SHP77 (cell line): Measurements from ENCODE around the gene C2orf72.
"Not testable (repeated sequence)": the region's sequence is repeated elsewhere in the genome, so short reads cannot be mapped to it uniquely, and the experiment has no call there.

Source experiments
- DNase-seq, 2 experiments: peaks; one replicate each; lab custom pipeline; 2025; lab: John Stamatoyannopoulos, UW

C2orf72 gene

DNA sequence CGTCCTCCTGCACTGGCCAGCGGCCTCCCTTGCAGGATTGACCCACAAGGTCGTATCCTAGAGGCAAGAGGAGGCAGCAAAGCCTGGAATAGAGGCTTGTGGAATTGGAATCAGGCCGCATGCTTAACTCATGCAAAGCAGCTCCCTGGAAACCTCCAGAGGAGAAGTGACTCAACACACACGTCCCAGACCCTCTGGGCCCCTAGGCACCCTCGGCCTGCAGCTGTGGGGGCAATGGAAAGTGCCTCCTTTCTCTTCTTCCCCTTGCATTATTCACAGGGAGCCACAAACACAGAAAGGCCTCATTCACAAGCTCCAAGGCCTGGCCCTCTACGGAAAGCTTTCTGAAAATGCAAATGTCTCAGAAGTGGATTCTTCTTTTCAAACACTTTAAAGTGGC lies 21.8 kb upstream of the C2orf72 start:
- DNase-seq = no peak

DNA sequence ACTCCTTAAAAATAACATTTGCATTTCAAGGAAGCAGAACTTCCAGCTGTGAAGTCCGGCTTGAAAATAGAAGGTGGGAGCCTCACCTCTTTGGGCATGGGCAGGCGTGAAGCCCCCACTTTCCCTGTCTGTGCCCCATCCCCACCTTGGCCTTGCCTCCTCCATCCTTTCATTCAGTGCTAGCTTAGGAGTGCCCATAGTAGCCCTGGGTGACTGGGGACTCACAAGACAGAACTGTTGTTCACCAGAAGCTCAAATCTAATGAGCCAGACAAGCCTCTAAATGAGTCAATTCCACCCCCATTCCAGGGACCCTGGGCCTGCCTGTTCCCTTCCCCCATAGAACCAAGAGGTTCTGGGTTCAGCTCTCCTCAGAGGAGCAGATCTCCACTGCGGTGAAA lies 21.4 kb upstream of the C2orf72 start:
- DNase-seq = no peak

DNA sequence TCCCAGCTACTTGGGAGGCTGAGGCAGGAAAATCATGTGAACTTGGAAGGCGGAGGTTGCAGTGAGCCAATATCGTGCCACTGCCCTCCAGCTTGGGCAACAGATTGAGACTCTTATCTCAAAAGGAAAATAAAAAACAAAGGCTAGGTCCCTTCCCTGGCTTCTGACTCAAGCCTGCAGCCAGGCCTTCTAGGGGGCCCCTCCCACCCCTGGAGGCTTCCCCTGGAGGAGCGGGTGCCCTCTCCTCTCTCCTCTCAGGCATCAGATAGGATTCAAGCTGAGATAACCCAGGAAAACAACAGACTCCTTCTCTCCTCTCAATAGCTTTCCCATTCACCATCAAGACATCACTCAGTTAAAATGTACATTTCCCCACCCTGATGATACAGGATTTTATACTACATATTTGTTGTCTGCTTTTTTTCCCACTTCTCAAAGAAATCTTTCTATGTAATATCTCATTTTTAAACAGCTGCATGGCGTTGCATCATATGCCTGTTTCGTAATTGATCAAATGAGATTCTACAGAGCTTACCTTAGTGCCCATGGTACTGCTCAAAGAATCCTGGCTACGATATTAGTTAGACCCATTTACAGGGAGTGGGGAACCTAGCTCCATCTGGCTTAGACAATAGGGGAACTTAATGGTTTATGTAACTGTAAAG lies 20.6 kb upstream of the C2orf72 start:
- DNase-seq = no peak

DNA sequence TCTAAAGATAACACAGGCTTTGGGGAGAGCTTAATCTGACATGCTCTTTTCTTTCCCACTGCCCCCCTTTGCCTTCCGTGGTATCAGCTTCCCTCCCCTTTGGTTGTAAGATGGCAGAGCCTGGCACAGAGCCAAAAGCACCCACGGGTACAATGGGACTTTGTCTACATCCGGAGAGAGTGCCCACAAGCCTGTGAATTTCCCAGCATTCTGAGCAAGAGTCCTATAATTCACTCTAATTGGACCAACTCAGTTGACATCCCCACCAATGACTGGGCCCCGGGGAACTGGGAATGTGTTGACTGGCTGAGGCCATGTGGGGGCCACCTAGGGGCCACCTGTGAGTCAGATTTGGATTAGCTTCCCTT lies 20.1 kb upstream of the C2orf72 start:
- no peak for DNase-seq

DNA sequence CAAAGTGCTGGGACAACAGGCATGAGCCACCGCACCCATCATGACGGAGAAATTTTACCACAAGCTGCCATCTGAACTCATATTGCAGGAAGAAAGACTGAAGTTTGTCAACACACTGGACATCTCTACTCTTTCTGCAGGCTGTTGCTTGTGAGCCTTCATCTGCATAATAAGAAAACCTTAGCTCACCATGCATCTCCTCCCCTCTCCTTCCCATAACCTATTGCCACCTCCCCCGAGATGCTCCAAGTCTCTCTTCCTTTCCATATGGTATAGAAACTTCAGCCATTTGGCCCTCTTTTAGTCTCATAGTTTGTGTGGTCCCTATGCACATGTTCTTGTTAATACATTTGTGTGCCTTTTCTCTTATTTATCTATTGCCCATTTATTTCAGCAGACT lies 19.1 kb upstream of the C2orf72 start:
- no peak for DNase-seq

DNA sequence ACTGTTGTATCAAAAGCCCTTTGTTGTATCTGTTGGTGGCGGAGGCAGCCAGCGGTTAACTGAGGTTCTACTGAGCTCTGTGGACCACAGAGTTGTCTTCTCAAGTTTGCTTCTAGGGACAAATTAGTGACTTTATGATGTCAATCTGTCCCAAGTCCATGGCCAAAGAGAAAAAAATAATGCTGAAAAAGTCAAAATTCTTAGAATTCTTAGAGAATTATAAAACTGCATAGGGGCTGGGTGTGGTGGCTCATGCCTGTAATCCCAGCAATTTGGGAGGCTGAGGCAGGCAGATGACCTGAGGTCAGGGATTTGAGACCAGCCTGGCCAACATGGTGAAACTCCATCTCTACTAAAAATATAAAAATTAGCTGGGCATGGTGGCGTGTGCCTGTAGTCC lies 12.3 kb upstream of the C2orf72 start:
- DNase-seq = not testable (repeated sequence)

DNA sequence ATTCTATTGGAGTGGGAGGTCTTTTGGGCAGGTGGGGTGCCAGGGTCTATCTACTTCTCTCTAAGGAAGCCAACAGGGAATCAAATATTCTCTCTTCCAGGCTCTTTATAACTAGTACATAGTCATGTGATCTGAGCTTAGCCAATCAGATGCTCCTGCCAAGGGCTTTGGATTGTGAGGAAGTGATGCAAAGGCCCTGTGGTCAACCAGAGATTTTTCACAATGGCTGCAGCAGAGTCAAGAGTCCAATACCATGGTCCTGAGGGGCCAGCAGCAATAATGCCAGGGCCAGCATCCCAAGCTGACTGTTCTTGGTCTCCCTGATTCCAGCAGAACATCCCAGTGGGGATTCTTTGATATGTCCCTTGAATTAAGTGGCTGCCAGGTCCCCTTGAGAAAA lies 8.4 kb upstream of the C2orf72 start:
- DNase-seq = no peak

DNA sequence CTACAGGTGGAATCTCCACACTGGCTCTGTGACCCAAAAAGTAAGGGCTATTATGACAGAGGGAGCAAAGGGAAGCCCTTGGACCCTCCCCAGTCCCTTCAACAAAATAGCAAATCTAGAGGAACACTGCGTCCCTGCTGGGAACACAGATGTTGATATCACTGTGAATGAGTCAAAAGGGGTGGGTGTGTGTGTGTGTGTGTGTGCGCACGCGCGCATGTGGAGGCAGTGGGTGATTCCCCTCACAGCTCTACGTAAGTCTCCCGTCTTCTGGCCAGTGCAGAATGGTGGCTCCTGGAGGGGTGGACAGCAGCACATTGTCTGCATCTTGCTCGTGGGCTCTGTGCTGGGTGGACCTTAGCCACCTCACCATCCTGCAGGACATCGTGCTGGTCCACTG lies 7.8 kb upstream of the C2orf72 start:
- DNase-seq = no peak

DNA sequence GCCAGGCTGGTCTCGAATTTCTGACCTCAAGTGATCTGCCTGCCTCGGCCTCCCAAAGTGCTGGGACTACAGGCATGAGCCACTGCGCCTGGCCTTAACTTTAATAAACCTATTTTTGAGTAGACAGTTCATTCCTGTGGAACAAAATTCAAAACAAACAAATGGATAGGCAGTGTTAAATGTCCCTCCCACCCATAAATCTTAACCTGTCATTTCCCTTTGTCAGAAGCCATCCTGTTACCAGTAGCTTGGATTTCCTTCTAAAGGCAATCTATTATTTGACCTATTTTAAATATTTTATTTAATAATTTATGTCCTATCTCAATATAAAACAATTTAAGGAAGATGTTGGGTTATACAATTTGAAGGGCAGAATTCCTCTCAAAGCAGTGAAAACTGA lies 6.6 kb upstream of the C2orf72 start:
- DNase-seq = no peak

DNA sequence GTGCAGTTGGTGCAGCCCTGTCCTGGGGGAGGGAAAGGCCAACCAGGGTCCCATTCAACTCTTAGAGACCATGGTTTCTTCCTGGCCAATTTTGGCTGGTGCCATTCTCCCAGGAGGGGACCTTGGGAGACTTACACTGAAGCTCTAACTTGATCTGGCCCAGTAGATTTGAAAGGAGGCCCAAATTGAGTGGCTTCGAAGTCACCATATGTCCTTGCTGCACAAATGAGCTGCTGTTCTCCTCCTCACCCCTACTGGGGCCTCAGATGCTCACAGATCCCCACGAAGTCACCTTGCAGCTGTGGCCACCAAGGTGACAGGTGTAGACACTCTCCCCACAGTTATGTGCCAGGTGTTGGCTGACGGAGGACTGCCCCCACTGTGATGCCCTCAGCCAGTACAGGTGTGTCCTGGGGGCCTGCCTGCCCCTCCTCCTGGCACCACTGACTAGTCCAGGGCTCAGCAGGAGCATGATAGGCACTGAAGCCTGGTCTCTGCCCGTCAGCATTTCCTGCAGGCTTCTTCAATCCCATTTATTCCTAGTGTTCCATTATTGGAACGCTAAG lies 4.7 kb upstream of the C2orf72 start:
- no peak for DNase-seq

DNA sequence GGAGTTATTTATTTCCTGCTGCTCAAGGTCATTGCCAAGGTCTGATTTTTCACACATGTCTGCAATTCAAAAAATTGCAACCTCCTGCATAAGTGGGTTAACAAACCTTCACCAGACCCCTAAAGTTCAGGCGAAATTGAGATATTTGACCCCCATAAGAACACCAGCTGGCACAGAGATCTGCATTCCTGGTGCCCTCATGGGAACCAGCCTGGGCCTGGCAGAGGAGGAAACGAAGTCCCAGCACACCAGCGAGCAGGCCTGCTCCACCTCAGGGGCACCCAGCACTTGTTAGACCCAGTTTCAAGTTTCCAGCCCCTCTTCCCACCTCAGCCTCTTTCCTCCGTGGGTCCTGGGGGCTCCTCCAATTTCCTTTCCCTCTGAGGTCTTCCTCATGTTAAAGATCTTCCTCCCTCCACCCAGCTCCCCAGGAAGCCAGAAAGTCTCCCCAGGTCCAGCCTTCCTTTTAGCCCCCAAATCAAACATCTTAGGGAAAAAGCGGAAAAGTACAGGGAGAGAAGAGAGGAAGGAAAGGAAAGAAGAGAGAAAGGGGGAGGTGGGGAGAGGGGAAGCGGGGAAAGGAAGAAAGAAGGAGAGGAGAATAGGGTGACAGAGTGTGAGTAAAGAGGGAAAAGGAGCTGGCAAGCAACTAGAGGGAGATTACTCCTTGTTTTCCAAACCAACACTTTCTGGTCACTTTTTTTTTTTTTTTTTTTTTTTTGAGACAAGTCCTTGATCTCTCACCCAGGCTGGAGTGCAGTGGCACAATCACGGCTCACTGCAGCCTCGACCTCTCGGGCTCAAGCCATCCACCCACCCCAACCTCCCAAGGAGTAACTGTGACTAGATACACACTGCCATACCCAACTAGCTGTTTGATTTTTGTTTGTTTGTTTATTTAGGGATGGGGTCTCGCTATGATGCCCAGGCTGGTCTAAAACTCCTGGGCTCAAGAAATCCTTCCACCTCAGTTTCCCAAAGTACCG lies 3.9 kb upstream of the C2orf72 start:
- DNase-seq = no peak

DNA sequence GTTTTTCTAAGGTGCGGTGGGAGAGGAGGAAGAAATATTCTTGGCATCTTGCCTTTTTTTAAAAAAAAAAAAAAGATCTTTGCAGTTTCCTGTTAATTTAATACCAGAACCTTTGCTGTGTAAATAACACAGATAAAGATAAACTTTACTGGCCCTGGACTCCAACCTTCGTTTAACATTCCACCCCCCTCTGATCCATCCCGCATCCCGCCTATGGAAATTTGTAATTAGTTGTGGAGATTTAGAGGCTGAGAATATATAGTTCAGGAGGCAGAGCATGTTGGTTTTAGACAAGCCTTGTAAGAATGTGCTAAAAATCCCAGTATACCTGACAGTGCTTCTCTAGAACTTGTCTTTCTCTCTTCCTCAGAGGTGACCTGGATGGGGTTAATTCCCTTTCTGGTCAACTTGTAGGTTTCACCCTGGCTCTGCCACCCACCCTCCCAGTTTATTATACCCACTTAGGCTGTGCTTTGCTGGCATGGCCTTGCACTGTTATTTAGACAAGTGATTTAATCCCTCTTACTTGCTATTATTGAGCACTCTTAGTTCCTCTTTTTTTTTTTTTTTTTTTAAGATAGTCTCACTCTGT lies 2.9 kb upstream of the C2orf72 start:
- no peak for DNase-seq

DNA sequence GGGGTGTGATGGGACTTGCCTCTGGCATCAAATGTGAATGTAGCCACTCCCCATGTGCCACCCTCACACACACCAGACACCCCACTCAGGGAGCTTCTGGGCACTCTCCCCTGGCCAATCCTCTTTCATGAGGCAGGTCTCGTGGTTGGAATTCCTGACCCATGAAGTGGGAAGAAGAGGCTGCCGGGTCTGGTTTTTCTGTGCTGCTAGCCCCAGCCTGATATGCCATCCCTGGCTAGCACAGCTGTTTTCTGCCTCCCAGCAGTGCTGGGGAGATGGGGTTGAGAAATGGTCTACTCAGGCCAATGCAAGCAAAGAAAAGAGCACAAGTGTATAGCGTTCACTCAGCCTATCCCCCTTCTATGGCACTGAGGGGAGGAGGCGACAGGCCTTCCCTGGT lies 1.2 kb upstream of the C2orf72 start:
- no peak for DNase-seq

DNA sequence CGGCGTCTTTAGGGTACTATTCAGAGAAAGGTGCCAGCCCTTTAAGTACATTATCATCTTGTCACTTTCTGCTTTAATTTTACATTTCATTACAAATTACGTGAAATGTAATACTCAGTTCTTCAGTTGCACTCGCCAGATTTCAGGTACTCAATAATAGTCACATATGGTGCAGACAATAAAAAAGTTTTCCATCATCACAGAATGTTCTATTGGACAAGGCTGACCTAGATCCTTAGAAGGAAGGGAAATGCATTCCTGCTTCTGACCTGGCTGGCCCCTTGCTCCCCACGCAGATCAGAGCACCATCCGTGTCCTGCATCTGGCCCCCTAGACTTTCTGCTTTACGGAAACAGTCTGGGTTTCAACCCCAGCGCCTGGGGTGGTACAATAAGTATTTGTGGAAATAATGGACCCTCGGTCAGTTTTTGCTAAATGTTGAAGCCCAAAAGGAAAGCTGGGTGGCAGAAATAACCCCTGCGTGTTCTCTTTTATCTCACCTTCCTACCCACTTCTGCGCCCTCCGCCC lies 681 bp upstream of the C2orf72 start:
- no peak for DNase-seq

DNA sequence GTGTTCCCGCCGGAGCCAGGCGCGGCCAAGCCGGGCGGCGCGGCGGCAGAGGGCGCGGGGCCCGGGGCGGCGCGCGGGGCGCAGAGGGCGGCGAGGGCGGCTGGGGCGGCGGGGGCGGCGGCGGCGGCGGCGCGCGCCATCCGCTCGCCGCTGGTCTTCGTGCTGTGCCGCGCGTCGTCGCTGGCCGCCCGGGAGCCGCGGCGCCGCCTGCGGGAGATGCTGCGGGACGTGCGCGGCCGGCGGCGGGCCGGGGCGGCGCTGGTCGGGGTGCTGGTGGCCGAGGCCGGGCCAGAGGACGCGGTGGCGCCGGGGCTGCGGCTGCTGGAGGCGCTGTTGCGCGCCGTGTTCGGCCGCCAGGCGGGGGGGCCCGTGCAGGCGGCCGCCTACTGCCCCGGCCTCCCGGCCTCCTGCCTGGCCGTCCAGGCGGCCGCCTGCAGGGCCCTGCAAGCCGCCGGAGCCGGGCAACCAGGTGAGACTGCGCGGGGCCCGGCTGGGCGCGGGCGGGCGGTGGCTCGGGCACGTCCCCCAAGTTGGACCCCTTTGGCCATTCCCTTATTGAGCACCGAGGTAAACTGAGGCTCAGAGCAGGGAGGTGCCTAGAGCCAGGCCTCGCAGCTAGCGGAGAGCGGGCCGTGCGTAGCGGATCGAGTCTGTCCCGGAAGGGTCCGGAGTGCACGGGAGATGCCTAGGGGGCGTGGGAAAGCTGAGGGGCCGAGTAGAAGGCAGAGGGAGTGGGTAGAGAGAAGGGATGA lies 584 bp downstream of the C2orf72 start:
- no peak for DNase-seq

DNA sequence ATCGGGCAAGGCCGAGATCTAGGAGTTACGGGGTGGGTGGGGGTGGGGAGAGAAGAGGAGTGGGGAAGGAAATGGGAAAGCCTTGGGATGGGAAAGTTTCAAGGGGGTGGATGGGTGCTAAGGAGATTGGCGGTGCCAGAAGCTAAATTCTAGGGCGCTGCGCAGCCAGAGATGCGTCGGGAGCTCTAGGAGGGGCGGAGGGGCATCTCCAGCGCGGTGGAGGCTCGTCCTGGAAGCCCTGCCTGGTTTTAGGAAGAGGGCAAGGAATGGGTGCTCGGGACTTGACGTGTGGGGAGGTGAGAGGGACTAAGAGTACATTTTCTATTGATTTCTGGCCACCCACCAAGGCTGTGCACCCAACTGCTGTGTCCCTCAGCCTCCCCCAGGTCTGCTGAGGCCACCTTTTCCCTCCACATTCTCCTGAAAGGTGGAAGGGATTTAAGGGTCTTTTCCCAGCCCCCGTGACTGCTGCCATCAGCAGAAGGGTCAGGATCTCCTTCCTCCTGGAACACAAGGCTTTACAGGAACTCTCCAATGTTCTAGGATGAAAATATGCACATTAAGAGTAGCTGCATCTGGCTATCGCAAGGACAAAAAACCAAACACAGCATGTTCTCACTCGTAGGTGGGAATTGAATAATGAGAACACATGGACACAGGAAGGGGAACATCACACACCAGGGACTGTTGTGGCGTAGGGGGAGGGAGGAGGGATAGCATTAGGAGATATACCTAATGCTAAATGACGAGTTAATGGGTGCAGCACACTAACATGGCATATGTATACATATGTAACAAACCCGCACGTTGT lies 1.4 kb downstream of the C2orf72 start:
- no peak for DNase-seq

DNA sequence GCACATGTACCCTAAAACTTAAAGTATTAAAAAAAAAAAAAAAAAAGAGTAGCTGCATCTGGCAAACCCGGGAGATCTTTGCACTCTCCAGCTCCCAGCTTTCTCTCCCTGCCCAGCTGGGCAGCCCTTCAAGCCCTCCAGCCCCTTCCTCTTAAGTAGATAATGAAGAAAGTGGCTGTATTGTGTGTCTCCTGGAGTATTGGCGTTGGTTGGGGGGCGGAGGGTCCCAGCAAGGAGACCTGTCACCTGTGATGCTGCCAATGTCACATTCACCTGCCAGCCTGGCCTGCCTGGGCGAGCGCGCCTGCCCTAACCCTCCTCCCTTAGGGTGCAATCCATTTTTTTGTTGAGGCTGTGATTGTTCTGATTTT lies 2.0 kb downstream of the C2orf72 start:
- DNase-seq = no peak

DNA sequence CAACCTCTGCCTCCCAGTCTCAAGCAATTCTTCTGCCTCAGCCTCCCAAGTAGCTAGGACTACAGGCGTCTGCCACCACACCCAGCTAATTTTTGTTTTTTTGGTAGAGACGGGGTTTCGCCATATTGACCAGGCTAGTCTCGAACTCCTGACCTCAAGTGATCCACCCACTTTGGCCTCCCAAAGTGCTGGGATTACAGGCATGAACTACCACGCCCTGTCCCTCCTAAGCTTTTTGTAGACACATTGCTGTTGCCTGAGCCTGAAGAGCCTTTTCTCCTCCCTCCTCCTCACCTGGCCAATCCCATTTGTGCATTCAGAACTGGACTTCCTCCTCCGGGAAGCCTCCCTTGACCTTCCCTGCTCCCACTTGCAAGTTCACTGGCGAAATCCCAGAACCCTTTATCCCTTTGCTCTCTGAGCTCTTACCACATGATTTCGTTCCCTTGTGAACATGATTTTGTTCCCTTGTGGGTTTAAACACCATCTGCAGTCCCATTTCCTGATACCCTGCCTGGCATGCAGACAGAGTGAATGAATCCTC lies 2.6 kb downstream of the C2orf72 start:
- no peak for DNase-seq

DNA sequence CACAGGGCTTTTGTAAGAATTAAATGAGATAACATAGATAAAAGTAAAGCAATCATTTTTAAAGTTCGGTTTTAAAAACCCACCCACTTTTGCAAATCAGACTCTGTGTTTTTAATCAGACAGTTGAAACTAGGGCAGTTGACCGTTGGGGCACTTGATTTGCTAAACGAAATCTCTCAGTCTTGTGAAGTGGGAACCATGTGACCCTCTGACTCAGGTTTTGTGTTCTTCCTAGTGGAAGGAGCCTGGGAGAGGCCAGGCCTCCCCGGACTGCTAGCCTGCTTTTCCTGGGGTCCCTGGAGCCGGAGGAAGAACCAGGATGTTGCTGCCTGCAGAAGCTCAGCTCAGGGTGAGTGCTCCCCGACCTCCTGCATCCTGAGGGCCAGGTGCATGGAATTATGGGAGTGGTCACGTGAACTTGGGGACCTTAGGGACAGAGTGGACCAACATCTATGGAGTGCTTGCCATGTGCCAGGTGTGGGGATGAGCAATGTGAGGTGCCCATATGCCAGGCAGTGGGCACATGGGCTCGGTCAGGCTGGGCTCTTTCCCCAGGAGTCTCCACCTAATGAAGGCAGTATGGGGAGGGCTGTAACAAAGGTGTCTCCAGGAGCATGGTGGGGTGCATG lies 3.9 kb downstream of the C2orf72 start:
- no peak for DNase-seq

DNA sequence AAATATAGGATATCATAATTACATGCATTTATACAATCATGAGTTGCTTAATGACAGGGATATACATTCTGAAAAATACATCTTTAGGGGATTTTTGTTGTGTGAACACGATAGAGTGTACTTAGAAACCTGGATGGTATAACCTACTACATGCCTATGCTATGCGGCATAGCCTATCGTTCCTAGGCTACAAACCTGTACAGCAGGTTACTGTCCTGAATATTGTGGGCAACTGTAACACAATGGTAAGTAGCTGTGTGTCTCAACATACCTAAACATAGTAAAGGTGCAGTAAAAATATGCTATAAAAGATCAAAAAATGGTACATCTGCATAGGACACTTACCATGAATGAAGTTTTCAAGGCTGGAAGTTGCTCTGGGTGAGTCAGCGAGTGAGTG lies 6.5 kb downstream of the C2orf72 start:
- DNase-seq = no peak
